SHP77 treated with DMSO at 0.1 percent for 48 hours (cell line): ENCODE results near the gene HSP90B1.
A peak's percentile ranks its signal among the peaks of the same experiment; 100 is the strongest.

Source experiments
- DNase-seq: peaks from one replicate; lab custom pipeline; 2025; lab: John Stamatoyannopoulos, UW

The HSP90B1 gene

DNA sequence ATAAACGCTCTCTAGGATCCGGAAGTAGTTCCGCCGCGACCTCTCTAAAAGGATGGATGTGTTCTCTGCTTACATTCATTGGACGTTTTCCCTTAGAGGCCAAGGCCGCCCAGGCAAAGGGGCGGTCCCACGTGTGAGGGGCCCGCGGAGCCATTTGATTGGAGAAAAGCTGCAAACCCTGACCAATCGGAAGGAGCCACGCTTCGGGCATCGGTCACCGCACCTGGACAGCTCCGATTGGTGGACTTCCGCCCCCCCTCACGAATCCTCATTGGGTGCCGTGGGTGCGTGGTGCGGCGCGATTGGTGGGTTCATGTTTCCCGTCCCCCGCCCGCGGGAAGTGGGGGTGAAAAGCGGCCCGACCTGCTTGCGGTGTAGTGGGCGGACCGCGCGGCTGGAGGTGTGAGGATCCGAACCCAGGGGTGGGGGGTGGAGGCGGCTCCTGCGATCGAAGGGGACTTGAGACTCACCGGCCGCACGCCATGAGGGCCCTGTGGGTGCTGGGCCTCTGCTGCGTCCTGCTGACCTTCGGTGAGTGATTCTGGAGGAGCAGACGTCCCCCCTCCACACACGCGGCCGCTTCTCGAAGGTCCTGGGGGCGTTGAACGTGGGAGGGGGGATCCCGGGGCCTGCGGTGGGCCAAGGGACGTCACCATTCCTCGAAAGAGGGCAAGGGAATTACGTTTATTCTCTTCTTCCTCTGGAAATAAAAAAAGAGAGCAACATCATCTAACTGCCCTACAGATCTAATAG is at the start of gene HSP90B1:
TSS of gene HSP90B1 (plus strand) at position 377 of the 753 bp plus-strand sequence. CDS start at position 483, 106 bp downstream.
- peak; percentile 99 for DNase-seq

- DNase-seq: no peak
Measured at GRCh38 chr12:103881261-103881660, 48.9 kb upstream of the HSP90B1 start.

GRCh38 chr12:103882861-103883596 is 47.2 kb upstream of the HSP90B1 start:
- no peak for DNase-seq

- no peak for DNase-seq
Measured at GRCh38 chr12:103883908-103884307, 46.3 kb upstream of the HSP90B1 start.

DNA sequence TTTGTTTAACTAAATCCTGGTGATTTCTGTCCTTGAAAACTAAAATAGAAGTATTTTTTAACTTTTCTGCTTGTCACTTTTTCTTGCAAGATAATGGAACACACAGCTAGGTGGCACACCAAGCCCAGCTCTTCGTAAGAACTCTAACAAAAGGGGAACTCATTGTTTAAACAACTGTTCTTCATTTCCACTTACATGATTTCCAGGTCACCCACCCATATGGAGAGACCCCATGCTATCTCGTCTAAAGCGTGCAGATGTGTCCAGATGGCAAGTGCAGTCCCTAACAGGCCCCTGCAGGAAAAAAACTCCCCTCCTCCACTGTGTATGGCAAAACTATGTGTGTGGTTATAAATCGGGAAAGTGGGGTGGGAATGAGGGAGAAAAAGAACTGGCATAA is 45.9 kb upstream of the HSP90B1 start:
- no peak for DNase-seq

GRCh38 chr12:103886195-103886797 is 43.9 kb upstream of the HSP90B1 start:
- DNase-seq: no peak

GRCh38 chr12:103887738-103888137 is 42.5 kb upstream of the HSP90B1 start:
- no peak for DNase-seq

DNA sequence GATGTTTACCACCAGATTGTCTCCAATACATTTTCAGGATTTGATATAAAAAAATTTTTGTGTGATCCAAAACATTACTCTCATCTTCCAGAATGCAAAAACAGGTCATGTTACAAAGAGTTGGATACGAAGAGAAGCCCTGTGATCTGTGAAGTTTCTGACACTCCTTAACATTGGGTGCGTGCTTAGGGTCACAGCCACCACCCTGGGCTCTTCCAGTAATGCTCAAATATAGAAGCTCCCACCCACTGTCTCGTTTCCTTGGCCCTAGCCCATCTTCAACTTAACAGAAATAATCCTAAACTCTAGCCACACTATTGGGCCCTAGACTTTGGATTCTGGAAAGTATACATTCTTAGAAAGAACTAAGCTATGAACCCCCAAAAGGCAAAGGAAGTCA is 32.9 kb upstream of the HSP90B1 start:
- DNase-seq: no peak

DNA sequence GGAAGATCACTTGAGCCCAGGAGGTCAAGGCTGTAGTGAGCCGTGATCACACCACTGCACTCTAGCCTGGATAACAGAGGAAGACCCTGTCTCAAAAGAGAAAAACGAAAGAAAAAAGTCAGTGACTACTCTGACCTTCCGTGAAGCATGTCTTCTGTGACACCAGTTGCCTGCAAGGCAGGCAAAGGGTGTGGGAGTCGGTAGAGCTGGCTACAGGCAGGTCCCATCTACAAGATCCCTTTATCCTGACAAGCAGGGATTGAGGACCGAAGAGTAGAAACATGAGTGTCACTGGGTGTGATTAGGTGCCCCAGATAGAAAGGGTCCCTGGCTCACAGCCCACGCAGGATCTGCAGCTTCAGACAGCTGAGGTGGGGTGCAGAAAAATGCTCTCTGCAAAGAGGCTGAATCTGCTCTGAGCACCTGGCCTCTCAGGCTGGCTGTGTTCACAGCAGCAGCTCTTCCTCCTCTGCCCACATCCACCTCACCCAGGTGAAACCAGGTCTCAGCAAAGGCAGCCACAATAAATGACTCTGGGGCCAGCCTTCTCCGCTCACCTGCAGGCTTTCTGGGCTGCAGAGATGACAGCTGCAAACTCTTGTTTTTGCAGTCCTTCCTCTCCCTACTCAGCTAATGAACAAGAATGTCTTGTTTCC is 28.6 kb upstream of the HSP90B1 start:
- DNase-seq: no peak

DNA sequence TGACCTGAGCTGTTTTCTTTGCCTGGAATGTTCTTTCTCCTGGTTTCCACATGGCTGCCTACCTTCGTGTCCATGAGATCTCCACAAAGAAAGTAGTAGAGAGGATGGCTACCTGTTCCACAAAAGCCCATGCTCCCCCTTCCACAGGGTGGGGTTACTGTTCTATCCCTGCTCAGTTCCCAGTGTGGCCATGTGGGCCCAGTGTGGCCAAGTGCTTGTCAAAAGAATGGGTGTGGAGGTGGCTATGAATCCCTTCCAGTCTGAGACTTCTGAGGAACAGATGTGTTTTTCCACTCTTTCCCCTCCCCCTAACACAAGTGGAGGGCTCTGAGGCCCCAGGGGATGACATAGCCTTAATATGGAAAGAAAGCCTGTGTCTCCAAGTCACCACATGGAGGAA is 26.2 kb upstream of the HSP90B1 start:
- no peak for DNase-seq

GRCh38 chr12:103905730-103906349 is 24.4 kb upstream of the HSP90B1 start:
- DNase-seq: no peak

- no peak for DNase-seq
Measured at GRCh38 chr12:103908246-103908541, 22.0 kb upstream of the HSP90B1 start.

DNA sequence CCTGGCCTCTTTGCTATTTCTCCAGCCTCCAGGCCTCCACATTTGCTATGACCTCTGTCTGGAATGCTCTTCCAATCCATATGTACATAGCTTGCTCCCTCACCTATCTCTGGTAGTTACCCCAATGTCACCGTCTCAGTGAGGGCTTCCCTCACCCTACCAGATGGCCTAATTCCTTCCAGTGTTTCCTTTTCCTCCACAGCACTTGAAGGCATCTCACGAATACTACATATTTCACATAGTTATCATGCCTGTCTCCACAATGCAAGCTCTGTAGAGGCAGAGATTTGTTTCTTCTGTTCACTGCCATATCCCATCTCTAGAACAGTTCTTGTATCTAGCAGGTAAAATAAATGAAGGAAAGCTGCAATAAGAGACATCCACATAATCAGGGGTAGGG is 21.3 kb upstream of the HSP90B1 start:
- no peak for DNase-seq

- no peak for DNase-seq
Measured at GRCh38 chr12:103909811-103910210, 20.4 kb upstream of the HSP90B1 start.

GRCh38 chr12:103912069-103912468 is 18.1 kb upstream of the HSP90B1 start:
- no peak for DNase-seq

DNA sequence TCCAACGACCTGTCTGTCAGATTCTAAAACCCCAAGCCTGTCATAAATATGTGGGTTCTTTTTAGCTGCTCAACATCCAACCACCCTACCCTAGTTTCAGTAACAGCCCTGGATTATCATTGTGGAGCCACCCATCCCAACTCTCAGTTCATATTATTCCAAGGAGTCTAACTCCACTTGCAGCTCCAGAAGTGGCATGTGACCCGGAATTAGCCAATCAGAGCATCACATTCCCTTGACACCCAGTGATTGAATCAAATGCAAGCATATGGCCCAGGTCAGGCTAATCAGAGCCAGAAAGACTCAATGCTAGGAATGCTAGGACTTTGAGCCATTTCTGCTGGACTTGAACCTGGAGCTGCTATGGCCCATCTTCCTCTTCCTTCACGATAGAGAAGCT is 17.1 kb upstream of the HSP90B1 start:
- DNase-seq: no peak

- DNase-seq: peak; percentile 7
Measured at GRCh38 chr12:103915306-103915705, 14.9 kb upstream of the HSP90B1 start.

DNA sequence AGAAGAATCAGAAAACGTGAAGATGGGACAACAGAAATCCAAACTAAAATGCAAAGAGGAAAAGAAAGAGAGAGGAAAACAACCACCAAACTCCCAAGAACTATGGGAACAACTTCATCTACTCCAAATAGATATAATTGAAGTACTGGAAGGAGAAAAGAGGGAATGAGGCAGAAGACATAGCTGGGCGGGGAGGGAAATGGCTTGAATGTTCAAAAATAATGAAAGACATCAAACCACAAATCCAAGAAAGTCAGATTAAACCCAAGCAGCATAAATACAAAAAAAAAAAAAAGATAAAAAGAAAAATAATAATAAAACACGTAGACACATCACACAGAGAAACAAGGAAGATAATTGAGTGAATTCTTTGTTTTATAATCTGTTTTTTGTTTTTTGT is 12.3 kb upstream of the HSP90B1 start:
- DNase-seq: no peak

GRCh38 chr12:103924761-103925641 is 5.2 kb upstream of the HSP90B1 start:
- peak; percentile 35 for DNase-seq

- DNase-seq: peak; percentile 26
Measured at GRCh38 chr12:103928682-103929045, 1.5 kb upstream of the HSP90B1 start.

DNA sequence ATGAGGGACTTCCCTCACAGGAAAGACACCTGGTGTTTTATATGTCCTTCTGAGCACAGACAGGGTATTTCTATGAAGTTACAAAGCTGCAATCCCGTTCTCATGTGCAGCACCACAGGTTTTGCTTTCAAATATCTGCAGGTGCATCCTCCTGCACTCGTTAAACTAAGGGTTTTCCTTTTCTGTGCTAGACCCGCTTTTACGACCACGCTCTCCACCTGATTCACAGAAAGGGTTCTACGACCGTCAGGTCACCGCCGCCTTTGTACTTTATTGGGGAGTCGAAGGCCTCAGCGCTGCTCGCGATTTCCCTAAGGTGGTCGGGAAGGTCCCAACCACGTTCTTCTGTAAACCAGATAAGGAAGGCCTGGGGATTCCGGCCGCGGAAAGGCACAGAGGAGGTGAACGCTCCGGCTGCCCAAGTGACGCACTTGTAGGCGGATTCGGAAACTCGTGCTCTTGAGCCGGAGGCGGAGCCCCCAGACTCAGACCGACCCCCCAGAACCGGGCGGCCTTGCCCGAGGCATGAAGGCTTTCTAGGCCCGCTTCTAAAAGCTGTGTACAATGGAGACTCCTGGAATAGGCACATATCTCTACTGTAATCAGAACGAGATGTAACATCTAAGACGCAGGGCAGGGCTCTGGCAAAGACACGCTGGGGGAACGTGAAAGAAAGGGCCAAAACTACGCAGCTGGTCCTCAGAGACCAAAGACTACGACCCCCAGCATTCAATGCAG is 995 bp upstream of the HSP90B1 start:
- DNase-seq: peak; percentile 87
